Renal pelvis (tissue), 3 donors: ENCODE results near the gene LAMP2. TPM values are rescaled to one million over a fixed set of nuclear protein-coding genes. Genes with fewer than 3 reads are reported as not detected.

Experiments used
- polyA plus RNA-seq, 3 donors: library from polyadenylated mRNA; unstranded; fragments of 120-200 nt; gene quantifications; one replicate each; pipeline ENCODE4 v1.2.1, GENCODE V29; 2013; ENCODE audit not compliant: insufficient read length in 3 of 3

The LAMP2 gene
- polyA plus RNA-seq, 3 donors = 132 to 150 (median 133) TPM

Other genes with a start within 250 kb of the LAMP2 start
- 10 to 100 TPM; 23.5 to 25.6 (median 23.8) TPM for gene ZBTB33, start 218.5 kb downstream of the LAMP2 start, polyA plus RNA-seq
- under 1 TPM; 0.21 to 0.30 (median 0.25) TPM for gene TMEM255A, start 157.8 kb downstream of the LAMP2 start, polyA plus RNA-seq
- under 1 TPM in 1 of 3 donors, not detected in 2; 0.19 TPM for gene ATP1B4, start 107.2 kb downstream of the LAMP2 start, polyA plus RNA-seq
- gene CUL4B, start 91.7 kb upstream of the LAMP2 start, polyA plus RNA-seq = 10 to 100 TPM; 64.4 to 73.2 (median 70.7) TPM
- 10 to 100 TPM; 47.7 to 57.8 (median 57.4) TPM for gene MCTS1, start 134.8 kb upstream of the LAMP2 start, polyA plus RNA-seq
- 10 to 100 TPM; 27.5 to 30.4 (median 29.3) TPM for gene C1GALT1C1, start 160.8 kb upstream of the LAMP2 start, polyA plus RNA-seq